Fibroblast of pulmonary artery (primary cell): ENCODE data around the gene ERF.

Experiments
- DNase-seq: peaks from one replicate; pipeline ENCODE4 v3.0.0-alpha.2; 2010; ENCODE audit warnings: low read depth
- H3K4me3 ChIP-seq: replicated peaks from 2 replicates; pipeline ENCODE4 v1.5.1; 2011; ENCODE audit warnings: low read depth, mild to moderate bottlenecking, control low read depth, low read length, moderate library complexity
- CTCF ChIP-seq: IDR thresholded peaks from 2 replicates; pipeline ENCODE4 v1.5.1; 2011; ENCODE audit warnings: mild to moderate bottlenecking, control low read depth, low read length, inconsistent platforms; ENCODE audit errors: missing control alignments

The ERF gene

GRCh38 chr19:42253245-42254088 is 1.5 kb downstream of the ERF start:
- H3K4me3 ChIP-seq, result peak overlapping the region; percentile 97
- no peak for TF ChIP-seq CTCF
- peak; percentile 48 for DNase-seq

- peak; percentile 50 for DNase-seq
- H3K4me3 ChIP-seq, result peak overlapping the region; percentile 97
- TF ChIP-seq CTCF, result no peak
Measured at GRCh38 chr19:42252365-42253244, 2.3 kb downstream of the ERF start.

- DNase-seq, result no peak
- no peak for TF ChIP-seq CTCF
- peak overlapping the region; percentile 97 for H3K4me3 ChIP-seq
Measured at GRCh38 chr19:42251572-42252358, 3.2 kb downstream of the ERF start.

- H3K4me3 ChIP-seq, result peak overlapping the region; percentile 97
- peak; percentile 51 for DNase-seq
- TF ChIP-seq CTCF, result no peak
Measured at GRCh38 chr19:42250666-42251531, 4.0 kb downstream of the ERF start.

- H3K4me3 ChIP-seq, result peak overlapping the region; percentile 42
- no peak for TF ChIP-seq CTCF
- DNase-seq, result no peak
Measured at GRCh38 chr19:42250183-42250665, 4.7 kb downstream of the ERF start.

- no peak for TF ChIP-seq CTCF
- no peak overlapping the region for H3K4me3 ChIP-seq
- DNase-seq, result no peak
Measured at GRCh38 chr19:42249769-42250168, 5.2 kb downstream of the ERF start.
